Ovary (tissue), 9 donors: Measurements from ENCODE around the gene YLPM1. TPM values are rescaled to one million over a fixed set of nuclear protein-coding genes. Genes with fewer than 3 reads are reported as not detected.

ENCODE experiments used
- DNase-seq, 5 donors: peaks; one replicate each; pipeline ENCODE4 v3.0.0-alpha.2; 2019 to 2020
- H3K27ac ChIP-seq, 2 donors: fragments of 200-600 bp; one replicate each; pipeline versions ENCODE4 v1.5.1 to v1.8.0; 2019 to 2022
- H3K27me3 ChIP-seq: fragments of 200-600 bp; one replicate; pipeline ENCODE4 v1.8.0; 2022
- H3K36me3 ChIP-seq: fragments of 200-600 bp; sonication (generic); one replicate; pipeline ENCODE4 v1.5.1; 2019
- H3K4me1 ChIP-seq: one replicate; pipeline ENCODE4 v1.8.1; 2013; ENCODE audit warnings: mild to moderate bottlenecking, moderate library complexity; ENCODE audit not compliant: insufficient read depth
- H3K4me3 ChIP-seq: fragments of 200-600 bp; sonication (generic); one replicate; pipeline ENCODE4 v1.5.1; 2017
- H3K9me3 ChIP-seq, 2 donors: fragments of 200-600 bp in 1 of 2; sonication (generic) in 1 of 2; one replicate each; pipeline versions ENCODE4 v1.5.1 to v1.8.1; 2013 to 2019; ENCODE audit warnings: mild to moderate bottlenecking in 1 of 2, moderate library complexity in 1 of 2
- CTCF ChIP-seq, 3 donors: fragments of 450-650 bp in 2 of 3; fragments of 200-600 bp in 1 of 3; IDR thresholded peaks; one replicate each; pipeline versions ENCODE4 v1.5.1 to v1.8.0; 2016 to 2022; ENCODE audit warnings: antibody characterized with exemption in 3 of 3, mild to moderate bottlenecking in 1 of 3
- EP300 ChIP-seq: sonication (generic); formaldehyde crosslinking; IDR thresholded peaks from one replicate; pipeline ENCODE4 v1.6.1; 2017; ENCODE audit warnings: antibody characterized with exemption
- POLR2A ChIP-seq: fragments of 450-650 bp; IDR thresholded peaks from one replicate; pipeline ENCODE4 v1.6.1; 2017; ENCODE audit warnings: antibody characterized with exemption, mild to moderate bottlenecking, moderate library complexity
- WGBS, 3 donors: extraction: QIAGEN DNeasy Blood & Tissue Kit in 1 of 3; methylation state at CpG; one replicate each; pipeline versions ENCODE4 v1.1.5 to v1.1.7; 2013 to 2017; 5-methylcytosine and 5-hydroxymethylcytosine counted together
- intact Hi-C, 4 donors: fragments of 100-400 bp; cut with DNase I; formaldehyde crosslinking; loops; one replicate each; pipeline versions ENCODE4 v1.11.0 to v1.15.1; 2022 to 2023
- polyA plus RNA-seq, 2 donors: library from polyadenylated mRNA; stranded (reverse); fragments of 200-250 nt in 1 of 2; fragments of 350-450 nt in 1 of 2; fragmentation: Illumina TruSeq in 1 of 2; extraction: RNeasy Lipid Tissue Mini Kit (QIAGEN cat#74804) in 1 of 2; gene quantifications; one replicate each; pipeline ENCODE4 v1.2.3, GENCODE V29; 2013 to 2014
- total RNA-seq, 7 donors: library from RNA; depleted of rRNA in 2 of 7; stranded (reverse); fragments of >200 nt in 2 of 7; fragmentation: NEBNext Ultra II Directional in 3 of 7; extraction: Animal tissue kit (Norgen Biotek cat#: 25700) in 3 of 7; gene quantifications; one replicate each; pipeline versions ENCODE4 v1.1.0 to v1.2.4, GENCODE V29; 2016 to 2023
- donor health status: DM: no; HTN: no; CAD: no; lungs with moderate emphysema.
- donor health status: DM: no; HTN: no; CAD: no.
- donor health status: Bipolar disorder and iron deficiency.
- donor health status: DM: yes; HTN: yes; CAD: no.
- donor health status: DM: no; HTN: no; CAD: no.
- donor health status: DM: yes; HTN: yes; CAD: no.

The YLPM1 gene
- total and polyA plus RNA-seq, 9 donors: 30.1 to 92.4 (median 68.4) TPM

GRCh38 chr14:74868739-74869138 lies 105.6 kb downstream of the YLPM1 start:
- no peak for TF ChIP-seq CTCF (IDR thresholded peaks at IDR 0.05)
- no peak for TF ChIP-seq EP300
- no peak for TF ChIP-seq POLR2A
- Histone ChIP-seq H3K4me3 (no peak overlapping the region), H3K4me1 (no peaks in the 10 kb centered on the region), H3K36me3 (no peaks in the 10 kb centered on the region), H3K27me3 (no peaks in the 10 kb centered on the region), H3K27ac (no peak overlapping the region), H3K9me3 (no peaks in the 10 kb centered on the region)
- WGBS, 3 donors: 85 to 95% (median 87%) methylated on average over 8 of the region's 8 CpGs
- no peak for DNase-seq
- intact Hi-C loops: no loop called here

- no peaks in the 10 kb centered on the region for H3K9me3 ChIP-seq
- H3K4me1 ChIP-seq: no peaks in the 10 kb centered on the region
- H3K27ac ChIP-seq: no peak overlapping the region
- intact Hi-C loops: no loop called here
- H3K36me3 ChIP-seq: no peaks in the 10 kb centered on the region
- H3K27me3 ChIP-seq: no peaks in the 10 kb centered on the region
- DNase-seq: no peak
- 85 to 95% (median 94%) methylated on average over 4 of the region's 4 CpGs for WGBS, 3 donors
- TF ChIP-seq POLR2A (no peak), CTCF (IDR thresholded peaks at IDR 0.05) (no peak), EP300 (no peak)
- no peak overlapping the region for H3K4me3 ChIP-seq
Measured at GRCh38 chr14:74871819-74872218, 108.7 kb downstream of the YLPM1 start.

- intact Hi-C loops: no loop called here
- Histone ChIP-seq H3K9me3 (no peaks in the 10 kb centered on the region), H3K4me1 (no peaks in the 10 kb centered on the region), H3K27me3 (no peaks in the 10 kb centered on the region), H3K36me3 (no peaks in the 10 kb centered on the region), H3K4me3 (no peak overlapping the region), H3K27ac (no peak overlapping the region)
- WGBS, 3 donors: 76 to 80% (median 79%) methylated on average over 5 of the region's 5 CpGs
- no peak for TF ChIP-seq CTCF (IDR thresholded peaks at IDR 0.05)
- no peak for TF ChIP-seq EP300
- TF ChIP-seq POLR2A: no peak
- no peak for DNase-seq
Measured at GRCh38 chr14:74875204-74875603, 112.1 kb downstream of the YLPM1 start.

- no peak for DNase-seq
- no peak within 1 kb of the TSS for H3K27ac ChIP-seq
- no peaks in the 10 kb centered on the region for H3K27me3 ChIP-seq
- intact Hi-C loops: no loop called here
- TF ChIP-seq CTCF (IDR thresholded peaks at IDR 0.05) (no peak), EP300 (no peak), POLR2A (no peak)
- no peak within 1 kb of the TSS for H3K4me3 ChIP-seq
- H3K4me1 ChIP-seq: peaks cover 1% of the 10 kb centered on the region
- H3K36me3 ChIP-seq: no peaks in the 10 kb centered on the region
- no peaks in the 10 kb centered on the region for H3K9me3 ChIP-seq
- WGBS, 3 donors: 52 to 63% (median 61%) methylated on average over 13 of the region's 13 CpGs
Measured at GRCh38 chr14:74875941-74876913, 113.1 kb downstream of the YLPM1 start, which contains the start of gene PROX2. Gene PROX2, minus strand, starts transcription at chr14:74876145. Its CDS starts 12,311 bp downstream, at chr14:74863834.
